NCI-H2107 (cell line): ENCODE measurements around the gene PCDHA11.
A peak's percentile ranks its signal among the peaks of the same experiment; 100 is the strongest.
"Not testable (repeated sequence)": the region's sequence is repeated elsewhere in the genome, so short reads cannot be mapped to it uniquely, and the experiment has no call there.

Experiments
- DNase-seq: peaks from one replicate; lab custom pipeline; 2025; lab: John Stamatoyannopoulos, UW

The PCDHA11 gene, protein sequence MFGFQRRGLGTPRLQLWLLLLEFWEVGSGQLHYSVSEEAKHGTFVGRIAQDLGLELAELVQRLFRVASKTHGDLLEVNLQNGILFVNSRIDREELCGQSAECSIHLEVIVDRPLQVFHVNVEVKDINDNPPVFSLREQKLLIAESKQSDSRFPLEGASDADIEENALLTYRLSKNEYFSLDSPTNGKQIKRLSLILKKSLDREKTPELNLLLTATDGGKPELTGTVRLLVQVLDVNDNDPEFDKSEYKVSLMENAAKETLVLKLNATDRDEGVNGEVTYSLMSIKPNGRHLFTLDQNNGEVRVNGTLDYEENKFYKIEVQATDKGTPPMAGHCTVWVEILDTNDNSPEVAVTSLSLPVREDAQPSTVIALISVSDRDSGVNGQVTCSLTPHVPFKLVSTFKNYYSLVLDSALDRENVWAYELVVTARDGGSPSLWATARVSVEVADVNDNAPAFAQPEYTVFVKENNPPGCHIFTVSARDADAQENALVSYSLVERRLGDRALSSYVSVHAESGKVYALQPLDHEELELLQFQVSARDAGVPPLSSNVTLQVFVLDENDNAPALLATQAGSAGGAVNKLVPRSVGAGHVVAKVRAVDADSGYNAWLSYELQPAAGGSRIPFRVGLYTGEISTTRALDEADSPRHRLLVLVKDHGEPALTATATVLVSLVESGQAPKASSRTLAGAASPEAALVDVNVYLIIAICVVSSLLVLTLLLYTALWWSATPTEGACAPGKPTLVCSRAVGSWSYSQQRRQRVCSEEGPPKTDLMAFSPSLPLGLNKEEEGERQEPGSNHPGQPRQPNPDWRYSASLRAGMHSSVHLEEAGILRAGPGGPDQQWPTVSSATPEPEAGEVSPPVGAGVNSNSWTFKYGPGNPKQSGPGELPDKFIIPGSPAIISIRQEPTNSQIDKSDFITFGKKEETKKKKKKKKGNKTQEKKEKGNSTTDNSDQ

DNA sequence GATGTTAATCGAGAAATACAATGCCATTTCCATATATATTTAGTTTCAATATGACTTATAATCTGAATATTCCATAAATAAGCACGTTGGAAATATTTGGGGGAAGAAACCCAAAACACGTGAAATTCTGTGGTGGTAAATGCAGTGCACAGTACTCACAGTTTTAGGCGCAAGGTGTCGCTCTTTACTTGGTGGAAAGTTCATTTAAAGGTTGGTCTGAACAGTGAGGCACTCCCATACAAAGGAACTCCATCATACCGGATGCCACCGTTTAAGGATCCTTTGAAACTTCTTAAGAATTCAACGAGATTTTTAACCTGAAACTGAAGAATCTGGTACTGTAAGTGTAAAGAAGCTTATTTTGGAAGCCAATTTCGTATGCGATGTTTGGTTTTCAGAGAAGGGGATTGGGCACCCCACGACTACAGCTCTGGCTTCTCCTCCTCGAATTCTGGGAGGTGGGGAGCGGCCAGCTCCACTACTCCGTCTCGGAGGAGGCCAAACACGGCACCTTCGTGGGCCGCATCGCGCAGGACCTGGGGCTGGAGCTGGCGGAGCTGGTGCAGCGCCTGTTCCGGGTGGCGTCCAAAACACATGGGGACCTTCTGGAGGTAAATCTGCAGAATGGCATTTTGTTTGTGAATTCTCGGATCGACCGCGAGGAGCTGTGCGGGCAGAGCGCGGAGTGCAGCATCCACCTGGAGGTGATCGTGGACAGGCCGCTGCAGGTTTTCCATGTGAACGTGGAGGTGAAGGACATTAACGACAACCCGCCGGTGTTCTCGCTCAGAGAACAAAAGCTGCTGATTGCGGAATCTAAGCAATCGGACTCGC is at the start of gene PCDHA11:
TSS of gene PCDHA11 (plus strand) at position 237 of the 834 bp plus-strand sequence. CDS start at position 384, 147 bp downstream.
- DNase-seq: peak; percentile 9

DNA sequence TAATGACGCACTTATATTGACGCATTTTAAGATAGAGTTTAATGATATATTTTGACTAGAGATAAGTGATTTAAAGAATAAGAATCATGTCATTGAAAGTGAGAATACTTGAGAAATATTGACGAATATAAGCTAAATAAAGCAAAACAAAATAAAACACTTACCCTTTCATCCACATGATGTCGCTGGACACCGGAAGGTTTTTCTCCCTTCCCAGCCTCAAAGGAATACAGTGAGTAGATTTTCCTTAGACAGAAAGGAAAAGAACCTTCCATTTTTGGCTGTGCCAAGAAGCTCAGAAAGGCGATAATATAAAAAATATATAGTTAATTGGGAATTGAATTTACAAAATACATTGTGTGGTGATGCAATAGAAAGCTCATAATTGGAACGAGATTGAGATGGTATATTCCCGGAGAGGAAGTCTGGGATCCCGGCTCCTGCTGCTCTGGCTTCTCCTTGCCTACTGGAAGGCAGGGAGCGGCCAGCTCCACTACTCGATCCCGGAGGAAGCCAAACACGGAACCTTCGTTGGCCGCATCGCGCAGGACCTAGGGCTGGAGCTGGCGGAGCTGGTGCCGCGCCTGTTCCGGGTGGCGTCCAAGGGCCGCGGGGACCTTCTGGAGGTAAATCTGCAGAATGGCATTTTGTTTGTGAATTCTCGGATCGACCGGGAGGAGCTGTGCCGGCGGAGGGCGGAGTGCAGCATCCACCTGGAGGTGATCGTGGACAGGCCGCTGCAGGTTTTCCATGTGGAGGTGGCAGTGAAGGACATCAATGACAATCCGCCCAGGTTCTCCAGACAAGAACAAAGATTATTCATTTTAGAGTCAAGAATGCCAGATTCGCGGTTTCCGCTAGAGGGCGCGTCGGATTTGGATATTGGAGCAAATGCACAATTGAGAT is 47.1 kb upstream of the PCDHA11 start, which contains the start of gene PCDHA5:
TSS of gene PCDHA5 (plus strand) at position 239 of the 906 bp plus-strand sequence.
- DNase-seq: no peak

- no peak for DNase-seq
Measured at GRCh38 chr5:140822281-140822629, 46.5 kb upstream of the PCDHA11 start.

- DNase-seq: not testable (repeated sequence)
Measured at GRCh38 chr5:140822969-140823368, 45.8 kb upstream of the PCDHA11 start.

GRCh38 chr5:140823475-140823874 is 45.3 kb upstream of the PCDHA11 start:
- DNase-seq: no peak

DNA sequence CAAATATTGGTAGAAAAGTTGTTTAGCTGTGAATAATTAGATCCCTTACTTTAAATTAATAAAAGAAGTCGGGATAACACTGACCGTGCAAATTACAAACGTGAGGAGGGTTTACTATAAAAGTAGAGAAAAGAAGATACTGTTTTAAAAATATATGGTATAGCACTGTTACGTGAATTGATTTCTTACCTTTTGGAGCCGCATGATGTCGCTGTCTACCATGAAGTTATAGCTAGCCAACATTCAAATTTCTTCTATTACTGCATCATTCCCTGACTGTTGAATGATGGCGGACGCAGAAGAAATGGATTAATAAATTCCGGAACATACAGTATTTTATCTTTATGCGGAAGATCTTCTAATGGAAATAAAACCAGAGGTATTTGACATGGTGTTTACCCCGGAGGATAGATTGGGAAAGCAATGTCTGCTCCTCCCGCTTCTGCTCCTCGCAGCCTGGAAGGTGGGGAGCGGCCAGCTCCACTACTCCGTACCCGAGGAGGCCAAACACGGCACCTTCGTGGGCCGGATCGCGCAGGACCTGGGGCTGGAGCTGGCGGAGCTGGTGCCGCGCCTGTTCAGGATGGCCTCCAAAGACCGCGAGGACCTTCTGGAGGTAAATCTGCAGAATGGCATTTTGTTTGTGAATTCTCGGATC is 40.9 kb upstream of the PCDHA11 start, which contains the start of gene PCDHA6:
TSS of gene PCDHA6 (plus strand) at position 257 of the 658 bp plus-strand sequence. CDS start at position 389, 132 bp downstream.
- no peak for DNase-seq

DNA sequence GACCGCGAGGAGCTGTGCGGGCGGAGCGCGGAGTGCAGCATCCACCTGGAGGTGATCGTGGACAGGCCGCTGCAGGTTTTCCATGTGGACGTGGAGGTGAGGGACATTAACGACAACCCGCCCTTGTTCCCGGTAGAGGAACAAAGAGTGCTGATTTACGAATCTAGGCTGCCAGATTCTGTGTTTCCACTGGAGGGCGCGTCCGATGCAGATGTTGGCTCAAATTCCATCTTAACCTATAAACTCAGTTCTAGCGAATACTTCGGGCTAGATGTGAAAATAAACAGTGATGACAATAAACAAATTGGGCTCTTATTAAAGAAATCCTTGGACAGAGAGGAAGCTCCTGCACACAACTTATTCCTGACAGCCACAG is 40.4 kb upstream of the PCDHA11 start:
- DNase-seq: no peak

GRCh38 chr5:140829511-140830501 is 39.0 kb upstream of the PCDHA11 start:
- not testable (repeated sequence) for DNase-seq

DNA sequence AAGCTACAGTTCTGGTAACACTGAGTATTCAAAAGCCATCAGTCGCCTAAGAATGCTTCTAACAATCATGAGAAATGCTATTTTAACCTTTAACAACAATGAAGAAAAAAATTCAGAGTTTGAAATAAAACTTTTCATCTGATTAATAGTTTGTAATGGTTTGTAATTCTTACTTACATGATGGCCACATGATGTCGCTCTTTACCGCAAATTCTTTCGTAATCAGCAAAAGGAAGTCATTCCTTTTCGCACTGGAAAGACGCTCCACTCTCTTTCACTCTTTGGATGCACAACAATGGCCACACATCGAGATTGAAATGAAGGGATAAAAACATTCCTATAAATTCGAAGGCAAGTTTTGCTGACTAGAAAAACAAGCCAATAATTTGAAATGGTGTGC is 34.8 kb upstream of the PCDHA11 start, which contains the start of gene PCDHA7:
TSS of gene PCDHA7 (plus strand) at position 277 of the 400 bp plus-strand sequence. CDS start at position 392, 115 bp downstream.
- no peak for DNase-seq

DNA sequence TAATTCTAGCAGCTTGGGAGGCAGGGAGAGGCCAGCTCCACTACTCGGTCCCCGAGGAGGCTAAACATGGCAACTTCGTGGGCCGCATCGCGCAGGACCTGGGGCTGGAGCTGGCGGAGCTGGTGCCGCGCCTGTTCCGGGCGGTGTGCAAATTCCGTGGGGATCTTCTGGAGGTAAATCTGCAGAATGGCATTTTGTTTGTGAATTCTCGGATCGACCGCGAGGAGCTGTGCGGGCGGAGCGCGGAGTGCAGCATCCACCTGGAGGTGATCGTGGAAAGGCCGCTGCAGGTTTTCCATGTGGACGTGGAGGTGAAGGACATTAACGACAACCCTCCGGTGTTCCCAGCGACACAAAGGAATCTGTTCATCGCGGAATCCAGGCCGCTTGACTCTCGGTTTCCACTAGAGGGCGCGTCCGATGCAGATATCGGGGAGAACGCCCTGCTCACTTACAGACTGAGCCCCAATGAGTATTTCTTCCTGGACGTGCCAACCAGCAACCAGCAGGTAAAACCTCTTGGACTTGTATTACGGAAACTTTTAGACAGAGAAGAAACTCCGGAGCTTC is 34.2 kb upstream of the PCDHA11 start:
- DNase-seq: not testable (repeated sequence)

GRCh38 chr5:140835622-140836510 is 32.9 kb upstream of the PCDHA11 start:
- DNase-seq: no peak

DNA sequence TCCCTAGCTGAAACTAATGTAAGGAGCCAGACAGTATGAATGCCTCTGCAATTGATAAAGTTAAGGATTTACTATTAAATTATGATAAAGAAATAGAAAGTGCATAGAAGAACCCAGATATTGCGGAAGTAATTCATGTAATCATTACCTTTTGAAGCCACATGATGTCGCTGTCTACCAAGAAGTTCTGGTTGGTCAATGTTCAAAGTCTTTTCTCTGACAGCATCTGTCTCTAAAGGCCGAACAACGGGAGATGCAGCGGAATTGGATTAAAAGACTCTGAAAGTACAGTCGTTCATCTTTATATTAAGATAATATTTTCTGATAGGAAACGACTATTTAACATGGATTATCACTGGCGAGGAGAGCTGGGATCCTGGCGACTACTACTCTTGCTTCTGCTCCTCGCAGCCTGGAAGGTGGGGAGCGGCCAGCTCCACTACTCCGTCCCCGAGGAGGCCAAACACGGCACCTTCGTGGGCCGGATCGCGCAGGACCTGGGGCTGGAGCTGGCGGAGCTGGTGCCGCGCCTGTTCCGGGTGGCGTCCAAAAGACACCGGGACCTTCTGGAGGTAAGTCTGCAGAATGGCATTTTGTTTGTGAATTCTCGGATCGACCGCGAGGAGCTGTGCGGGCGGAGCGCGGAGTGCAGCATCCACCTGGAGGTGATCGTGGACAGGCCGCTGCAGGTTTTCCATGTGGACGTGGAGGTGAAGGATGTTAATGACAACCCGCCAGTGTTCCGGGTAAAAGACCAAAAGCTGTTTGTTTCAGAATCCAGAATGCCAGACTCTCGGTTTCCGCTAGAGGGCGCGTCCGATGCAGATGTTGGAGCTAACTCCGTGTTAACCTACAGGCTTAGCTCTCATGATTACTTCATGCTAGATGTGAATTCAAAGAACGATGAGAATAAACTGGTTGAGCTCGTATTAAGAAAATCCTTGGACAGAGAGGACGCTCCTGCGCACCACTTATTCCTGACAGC is 27.5 kb upstream of the PCDHA11 start, which contains the start of gene PCDHA8:
TSS of gene PCDHA8 (plus strand) at position 210 of the 985 bp plus-strand sequence. CDS start at position 345, 135 bp downstream.
- DNase-seq: no peak

- no peak for DNase-seq
Measured at GRCh38 chr5:140842798-140843733, 25.7 kb upstream of the PCDHA11 start.
